Activated T-helper 1 cell treated with anti-CD3 and anti-CD28 coated beads, Interleukin-2, amount 50 U/mL, for 16 hours (primary cell): ENCODE measurements around the gene OR11A1.

Experiments used
- DNase-seq, 2 donors: peaks; one replicate each; pipeline ENCODE4 v3.0.0-alpha.2; 2020; ENCODE audit warnings: low read depth in 1 of 2, low spot score in 1 of 2

The OR11A1 gene, protein sequence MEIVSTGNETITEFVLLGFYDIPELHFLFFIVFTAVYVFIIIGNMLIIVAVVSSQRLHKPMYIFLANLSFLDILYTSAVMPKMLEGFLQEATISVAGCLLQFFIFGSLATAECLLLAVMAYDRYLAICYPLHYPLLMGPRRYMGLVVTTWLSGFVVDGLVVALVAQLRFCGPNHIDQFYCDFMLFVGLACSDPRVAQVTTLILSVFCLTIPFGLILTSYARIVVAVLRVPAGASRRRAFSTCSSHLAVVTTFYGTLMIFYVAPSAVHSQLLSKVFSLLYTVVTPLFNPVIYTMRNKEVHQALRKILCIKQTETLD

DNA sequence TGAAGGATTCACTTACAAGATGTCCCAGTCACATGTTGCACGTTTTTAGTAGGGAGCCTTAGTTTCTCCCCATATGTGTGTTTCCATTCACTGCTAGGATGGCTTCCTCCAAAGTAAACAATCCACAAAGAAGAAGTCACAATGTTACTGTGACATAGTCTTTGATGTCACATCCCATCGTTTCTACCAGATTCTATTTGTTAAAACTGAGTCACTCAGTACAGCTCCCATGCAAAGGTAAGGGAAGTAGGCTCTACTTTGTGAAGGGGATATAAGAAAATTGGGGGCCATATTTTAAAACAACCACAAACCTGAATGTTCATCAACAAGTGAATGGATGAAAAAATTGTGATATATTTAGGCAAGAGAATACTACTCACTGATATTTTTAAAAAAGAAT is at the start of gene OR11A1, which contains the start of gene OR2H1:
Gene OR11A1 (minus strand): TSS at position 101 of the 400 bp plus-strand sequence. CDS start 29,430 bp downstream, outside the sequence.
Gene OR2H1 (plus strand): TSS at position 185 of the 400 bp plus-strand sequence. CDS start 4,615 bp downstream, outside the sequence.
- DNase-seq: no peak

DNA sequence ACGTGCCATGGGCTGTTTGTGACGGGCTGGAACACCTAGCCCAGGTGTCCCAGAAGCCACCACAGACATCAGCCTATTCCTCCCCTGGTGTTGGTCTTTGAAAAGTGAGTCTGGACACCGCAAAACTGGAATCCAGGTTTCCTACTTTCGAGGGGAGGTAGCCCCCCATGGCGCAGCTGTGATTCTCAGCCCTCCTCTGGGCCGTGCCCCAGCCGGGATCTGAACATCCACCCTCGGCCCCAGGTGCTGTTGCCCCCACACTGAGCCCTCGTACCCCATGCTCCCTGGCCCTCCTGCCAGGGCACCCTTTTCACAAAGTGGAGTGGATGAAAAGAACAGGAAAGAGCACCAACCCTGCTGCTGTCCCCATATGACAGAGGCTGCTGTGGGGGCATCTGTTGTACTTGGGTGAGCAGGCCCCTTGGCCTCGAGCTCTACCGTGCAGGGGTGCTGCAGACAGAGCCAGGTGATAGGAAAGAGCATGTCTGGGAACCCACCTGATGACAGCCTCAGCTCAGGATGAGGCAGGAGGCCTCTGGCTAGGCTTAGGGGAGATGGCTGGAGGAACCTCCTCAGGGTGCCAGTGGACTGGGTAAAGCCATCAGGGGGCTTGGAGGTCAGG is 49.7 kb upstream of the OR11A1 start:
- DNase-seq: no peak

DNA sequence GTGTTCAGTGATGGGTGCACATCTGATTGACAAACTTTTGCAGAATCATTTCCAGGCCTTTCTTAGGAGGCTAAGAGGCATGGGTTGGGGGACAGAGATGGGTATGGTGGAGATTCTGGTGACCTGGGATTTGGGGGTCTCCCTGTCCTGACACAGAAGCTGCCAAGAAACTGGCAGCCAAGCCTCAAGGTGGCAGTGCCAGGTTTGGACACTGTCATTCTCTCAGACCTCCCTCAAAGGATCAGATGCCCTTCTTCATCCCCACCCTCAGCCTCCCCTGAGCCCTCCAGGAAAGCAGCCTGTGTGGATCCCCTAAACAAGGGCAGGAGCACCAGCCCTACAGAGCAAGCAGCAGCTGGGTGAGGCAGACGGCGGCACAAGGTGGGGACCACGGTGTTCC is 48.9 kb upstream of the OR11A1 start:
- no peak for DNase-seq

DNA sequence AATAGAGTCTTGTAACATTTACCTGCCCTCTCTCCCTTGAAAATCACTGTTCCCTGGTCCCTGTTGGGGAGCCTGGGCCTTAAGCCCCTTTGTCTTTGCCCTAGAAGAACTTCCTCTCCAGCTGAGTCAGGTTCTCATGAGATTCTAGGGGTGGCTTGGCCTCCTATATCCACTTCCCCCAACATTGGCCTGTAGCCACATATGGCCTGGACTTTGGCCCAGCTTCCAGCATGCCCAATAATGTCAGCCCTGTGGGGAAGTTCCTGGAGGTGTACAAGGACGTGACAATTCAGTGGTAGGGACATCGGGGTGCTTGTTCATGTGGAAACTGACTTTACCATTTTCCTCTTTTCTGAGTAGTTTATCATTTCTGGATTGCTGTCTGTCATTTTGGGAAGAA is 48.1 kb upstream of the OR11A1 start:
- no peak for DNase-seq

DNA sequence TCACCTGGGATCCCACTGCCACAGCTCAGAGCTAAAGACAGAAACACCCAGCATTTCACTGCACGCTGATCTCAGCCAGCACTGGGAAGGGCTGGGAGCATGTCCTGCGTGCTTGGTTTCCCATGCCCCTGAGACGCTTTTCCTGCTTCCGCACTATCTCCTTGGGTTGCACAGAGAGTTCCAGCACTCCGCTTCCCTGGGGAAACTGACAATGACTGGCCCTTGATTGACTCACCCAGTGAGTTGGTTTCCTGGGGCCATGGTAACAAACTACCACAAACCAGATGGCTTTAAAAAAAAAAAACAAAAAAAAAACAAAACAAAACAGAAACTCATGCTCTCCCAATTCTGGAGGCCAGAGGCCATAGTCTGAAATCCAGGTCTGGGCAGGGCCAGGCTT is 45.7 kb upstream of the OR11A1 start:
- DNase-seq: no peak

DNA sequence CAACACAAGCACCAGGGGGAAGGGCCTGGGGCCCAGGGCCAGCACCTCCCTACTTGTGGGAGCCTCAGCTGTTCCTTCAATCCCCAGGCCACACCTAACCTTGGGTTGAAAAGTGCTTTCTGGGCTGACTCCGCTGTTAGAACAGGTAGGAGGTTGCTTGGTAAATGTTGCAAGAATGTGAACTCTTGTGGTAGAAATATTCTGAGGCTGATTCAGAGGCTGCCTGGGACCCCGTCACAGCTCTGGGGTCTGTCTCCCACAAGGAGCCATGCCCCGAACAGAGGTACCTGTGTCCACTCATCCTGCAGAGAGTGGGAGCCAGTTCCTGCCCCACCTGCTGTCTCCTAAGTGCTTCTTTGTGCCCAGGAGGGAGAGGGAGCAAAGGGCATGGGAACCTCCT is 45.3 kb upstream of the OR11A1 start:
- DNase-seq: no peak

DNA sequence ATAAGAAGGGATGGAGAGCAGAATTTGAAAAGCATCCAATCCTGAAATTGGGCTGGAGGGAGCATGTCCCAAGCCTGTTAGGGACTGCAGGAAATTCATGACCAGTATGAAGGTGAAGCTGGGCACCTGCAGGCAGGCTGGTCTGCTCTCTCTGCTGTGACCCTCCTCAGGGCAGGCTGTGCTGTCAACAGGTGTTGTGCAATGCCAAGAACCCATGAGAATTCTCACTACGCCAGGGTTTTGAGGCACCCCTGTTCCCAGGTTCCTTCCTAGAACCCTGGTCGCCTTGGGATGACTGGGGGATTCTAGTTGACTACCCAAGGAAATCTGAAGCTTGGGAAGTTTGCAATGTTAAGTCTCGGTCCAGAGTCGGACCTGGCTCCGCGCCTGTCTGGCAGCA is 44.2 kb upstream of the OR11A1 start:
- no peak for DNase-seq

DNA sequence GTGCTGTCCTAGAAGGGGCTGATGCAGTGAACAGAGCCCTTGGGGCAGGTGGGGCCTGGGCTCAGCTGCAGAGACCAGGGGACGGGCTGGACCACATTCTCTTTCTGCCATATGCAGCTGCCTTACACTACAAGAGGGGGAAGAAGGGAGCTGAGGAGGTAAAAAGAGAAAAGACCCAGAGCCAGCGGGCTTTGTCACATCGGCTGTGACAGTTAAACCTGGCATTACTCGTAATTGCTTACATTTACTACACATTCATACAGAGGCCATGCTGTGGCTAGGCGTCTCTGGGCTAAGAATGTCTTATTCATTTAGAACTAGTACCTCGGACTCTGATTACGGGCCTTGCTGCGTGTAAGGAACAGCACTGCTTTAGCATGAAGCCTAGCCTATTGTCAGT is 43.7 kb upstream of the OR11A1 start:
- DNase-seq: no peak

DNA sequence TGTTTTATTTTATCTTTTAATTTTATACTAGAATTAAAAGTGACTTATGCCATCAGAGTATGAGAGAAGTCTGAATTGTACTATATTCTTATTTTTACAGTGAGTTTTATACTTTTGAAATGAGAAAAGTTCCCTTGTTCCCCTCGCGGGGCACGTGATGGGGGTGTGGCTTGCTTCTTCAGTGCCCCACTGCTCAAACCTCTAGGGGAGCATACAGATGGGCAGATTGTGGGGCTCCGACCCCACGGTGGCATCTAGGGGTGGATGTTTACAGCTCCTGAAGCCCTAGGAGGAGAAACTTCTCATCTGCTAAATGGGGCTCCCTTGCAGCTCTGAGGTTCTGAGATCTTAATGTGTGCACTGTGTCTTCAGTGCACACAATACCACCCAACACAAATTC is 42.8 kb upstream of the OR11A1 start:
- DNase-seq: no peak

DNA sequence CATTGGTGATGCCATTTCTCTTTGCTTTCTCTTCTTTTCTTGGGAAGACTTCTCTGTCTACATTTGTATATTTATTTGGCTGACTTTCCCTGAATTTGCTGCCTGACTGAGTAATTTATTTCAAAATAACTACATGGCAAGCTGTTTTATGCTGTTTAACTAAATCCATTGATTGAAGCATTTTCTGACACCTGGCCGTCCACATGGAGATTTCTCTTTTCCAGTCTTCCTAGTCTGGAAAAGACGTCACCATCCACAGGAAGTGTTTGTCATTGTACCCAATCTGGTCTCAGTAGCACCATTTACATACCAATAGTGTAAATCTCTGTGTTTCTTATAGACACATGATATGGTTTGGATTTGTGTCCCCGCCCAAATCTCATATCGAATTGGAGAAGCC is 40.1 kb upstream of the OR11A1 start:
- no peak for DNase-seq

DNA sequence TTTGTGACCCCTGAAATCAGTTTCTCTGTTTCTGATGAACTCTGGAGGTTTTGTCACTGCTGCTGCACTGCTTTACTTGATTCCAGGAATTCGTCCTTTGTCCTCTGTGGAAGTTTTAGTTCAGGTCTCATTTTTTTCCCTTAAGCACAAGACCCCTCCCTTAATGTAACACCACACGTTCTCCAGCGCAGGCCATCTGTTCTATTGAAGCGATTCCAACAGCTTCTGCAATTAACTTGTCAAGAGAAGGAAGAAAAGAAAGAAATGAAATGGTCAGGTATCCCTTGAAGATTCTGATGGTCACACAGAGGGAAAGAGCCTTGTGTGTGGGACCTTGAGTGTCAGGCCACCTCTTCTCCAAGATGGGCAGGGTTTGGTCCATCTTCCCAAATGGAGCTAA is 38.7 kb upstream of the OR11A1 start:
- DNase-seq: no peak

DNA sequence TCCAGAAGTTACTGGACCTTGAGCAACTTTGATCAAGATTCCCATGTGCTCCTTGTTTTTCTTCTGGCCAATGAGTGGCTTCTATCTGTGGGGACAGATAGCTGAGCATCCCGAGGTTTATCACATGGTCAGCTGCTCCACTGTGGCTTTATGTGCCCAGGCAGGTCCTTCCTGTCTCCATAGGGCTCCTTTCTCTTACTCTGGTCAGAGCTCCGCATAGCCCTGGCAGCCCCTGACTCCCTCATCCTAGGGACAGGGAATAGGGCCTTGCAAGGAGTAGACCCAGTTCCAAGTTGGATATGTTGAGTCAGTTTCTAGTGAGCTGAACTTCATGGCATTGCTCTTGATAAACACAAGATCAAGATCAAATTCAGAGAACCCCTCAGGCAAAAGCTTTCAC is 37.3 kb upstream of the OR11A1 start:
- DNase-seq: no peak

DNA sequence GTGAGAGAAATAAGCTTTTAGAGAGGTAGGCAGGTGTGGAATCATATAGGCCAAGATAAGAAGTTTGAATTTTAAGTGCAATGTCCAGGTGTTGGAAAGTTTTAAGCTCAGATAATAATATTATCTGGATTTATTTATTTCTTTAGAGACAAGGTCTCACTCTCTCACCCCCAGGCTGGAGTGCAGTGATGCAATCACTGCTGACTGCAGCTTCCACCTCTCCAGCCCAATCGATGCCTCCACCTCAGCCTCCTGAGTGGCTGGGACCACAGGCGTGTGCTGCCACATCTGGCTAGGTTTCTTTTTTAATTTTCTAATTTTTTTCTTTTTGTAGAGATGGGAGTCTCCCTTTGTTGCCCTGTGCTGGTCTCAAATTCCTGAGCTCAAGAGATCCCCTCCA is 36.4 kb upstream of the OR11A1 start:
- DNase-seq: no peak

DNA sequence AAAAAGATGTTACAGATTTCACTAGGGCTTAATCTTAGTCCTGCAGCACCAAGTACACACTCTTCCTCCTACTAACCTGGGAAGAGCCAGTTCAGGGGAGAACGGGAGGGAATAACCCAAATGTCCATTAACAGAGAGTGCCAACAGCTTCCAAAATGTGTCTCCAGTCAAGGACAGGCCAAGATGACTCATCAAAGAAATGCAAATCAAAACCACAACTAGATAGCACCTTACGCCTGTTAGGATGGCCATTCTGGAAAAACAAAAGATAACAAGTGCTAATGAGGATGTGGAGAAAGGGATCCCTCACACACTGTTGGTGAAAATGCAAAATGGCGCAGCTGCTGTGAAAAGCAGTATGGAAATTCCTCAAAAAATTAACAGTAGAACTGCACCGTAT is 34.7 kb upstream of the OR11A1 start:
- no peak for DNase-seq

DNA sequence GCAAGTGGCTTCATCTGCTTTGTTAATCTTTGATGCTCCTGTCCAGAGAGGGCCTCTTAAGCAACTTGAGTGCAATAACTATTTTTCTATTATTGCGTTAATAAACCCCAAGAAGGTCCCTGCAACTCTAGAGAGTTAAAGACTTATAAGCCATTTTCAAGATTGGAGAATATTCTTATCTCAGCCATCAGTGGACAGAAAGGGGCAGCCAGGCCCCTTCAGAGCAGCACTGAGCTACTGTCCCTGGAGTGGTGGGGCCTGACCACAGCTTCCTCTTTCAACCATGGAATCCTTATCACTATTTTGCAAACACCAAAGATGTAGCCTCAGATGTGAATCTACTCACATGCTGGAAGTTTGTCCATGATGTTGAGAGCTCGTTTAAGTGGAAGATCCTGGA is 33.7 kb upstream of the OR11A1 start:
- no peak for DNase-seq

DNA sequence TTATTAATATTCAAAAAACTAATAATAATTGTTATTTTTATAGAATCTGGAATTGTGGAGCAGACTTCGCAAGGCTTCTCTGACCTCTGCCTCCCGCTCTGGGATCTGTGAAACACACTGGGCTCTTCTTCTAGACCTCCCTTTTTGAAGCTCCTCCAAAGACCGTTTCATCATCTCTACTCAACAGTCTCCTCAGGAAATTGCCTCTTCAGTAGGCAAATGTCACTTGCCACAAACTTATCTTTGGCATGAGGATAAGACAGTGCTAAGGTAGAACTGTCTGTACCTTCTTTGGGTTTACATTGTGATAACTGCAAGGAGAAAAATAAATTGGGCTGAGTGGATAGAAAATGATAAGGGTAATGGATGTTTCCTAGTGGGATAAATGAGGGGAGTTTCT is 33.2 kb upstream of the OR11A1 start:
- DNase-seq: no peak

DNA sequence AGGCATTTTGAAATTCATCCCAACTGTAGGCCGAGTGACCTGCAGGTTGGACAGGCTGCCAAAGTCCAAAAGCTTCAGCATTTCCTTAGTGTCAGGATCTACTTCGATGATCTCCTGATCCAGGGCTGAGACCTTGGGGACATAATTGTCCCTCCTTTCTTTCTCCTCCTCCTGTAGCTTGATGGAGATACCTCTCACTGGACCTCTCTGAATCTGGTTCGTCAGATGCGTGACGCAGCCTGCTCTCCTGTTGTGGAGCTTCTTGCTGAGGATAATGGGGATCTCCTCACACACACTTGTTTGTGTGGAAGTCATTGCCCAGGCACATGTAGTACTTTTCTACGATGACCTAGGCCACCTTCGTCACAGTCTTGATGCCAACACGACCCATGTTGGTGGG is 32.4 kb upstream of the OR11A1 start:
- no peak for DNase-seq

DNA sequence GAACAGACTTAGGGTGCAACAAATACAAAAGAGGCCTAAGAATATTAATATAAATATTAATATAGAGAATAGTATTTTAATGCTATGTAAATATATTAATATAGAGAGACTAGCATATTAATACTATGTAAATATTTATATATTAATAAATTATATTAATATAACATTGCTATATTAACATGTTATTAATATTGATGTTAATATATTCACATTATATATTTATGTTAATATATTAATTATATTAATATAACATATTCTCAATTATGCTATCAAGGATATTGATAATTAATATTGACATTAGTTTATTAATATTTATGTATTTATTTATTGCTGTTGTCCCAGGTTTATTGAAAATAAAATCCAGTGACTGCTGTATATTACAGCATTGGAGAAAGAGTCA is 32.0 kb upstream of the OR11A1 start:
- no peak for DNase-seq

DNA sequence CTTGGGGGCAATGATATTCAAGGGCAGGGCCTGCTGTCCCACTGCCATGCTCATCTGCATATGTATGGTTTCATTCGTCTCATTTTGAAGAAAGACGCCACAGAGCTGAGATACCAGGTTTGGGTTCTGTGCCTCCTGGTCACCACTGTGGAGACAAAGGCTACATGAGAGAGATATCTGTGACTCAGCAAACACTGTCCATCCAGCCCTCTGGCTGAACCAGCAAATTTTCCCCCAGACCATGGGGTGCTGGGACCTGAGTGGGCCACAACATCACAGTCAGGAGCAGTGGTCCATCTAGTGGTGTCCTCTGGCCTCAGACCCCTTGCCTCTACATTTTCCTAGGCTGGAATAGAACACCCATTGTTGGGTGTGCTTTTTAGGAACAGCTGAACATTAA is 30.8 kb upstream of the OR11A1 start, which contains the start of gene MAS1L:
Gene MAS1L (minus strand): TSS at position 297 of the 400 bp plus-strand sequence. CDS start 54 bp downstream, at position 243.
- DNase-seq: no peak

DNA sequence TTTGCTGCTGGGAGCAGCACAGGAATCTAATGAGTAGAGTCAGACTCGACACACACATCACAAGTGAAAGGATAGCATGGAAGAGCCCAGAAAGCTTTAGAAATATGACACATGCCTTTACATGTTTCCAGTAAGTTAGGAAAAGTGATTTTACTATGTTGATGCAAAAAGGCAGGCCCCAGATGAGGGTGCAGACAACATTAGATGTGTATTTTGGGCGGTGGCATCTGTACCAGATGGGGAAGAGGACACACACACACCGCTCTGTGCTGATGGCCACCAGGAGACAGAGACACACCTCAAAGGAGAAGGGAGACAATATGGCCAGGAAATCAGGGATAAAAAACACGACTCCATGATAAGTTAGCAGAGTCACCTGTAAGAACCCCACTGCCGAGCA is 30.3 kb upstream of the OR11A1 start:
- no peak for DNase-seq

DNA sequence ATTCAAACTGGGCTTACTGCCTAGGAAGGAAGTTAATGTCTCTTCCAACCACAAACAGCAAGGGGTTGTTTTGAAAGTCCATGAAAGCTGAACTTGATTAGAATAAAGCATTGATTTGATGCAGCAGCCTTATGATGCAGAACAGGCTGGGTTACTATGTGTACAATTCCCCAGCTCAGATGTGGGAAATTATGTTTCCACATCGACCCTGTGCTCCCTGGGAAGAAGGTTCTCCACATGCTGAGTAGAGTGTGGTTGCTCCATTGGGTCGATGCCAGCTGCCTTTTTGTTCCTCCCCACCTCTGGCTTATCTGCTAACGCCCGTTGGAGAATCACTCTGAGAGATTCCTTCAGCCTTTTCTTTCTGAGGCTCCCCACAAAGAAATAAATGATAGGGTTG is 29.7 kb upstream of the OR11A1 start:
- DNase-seq: no peak

DNA sequence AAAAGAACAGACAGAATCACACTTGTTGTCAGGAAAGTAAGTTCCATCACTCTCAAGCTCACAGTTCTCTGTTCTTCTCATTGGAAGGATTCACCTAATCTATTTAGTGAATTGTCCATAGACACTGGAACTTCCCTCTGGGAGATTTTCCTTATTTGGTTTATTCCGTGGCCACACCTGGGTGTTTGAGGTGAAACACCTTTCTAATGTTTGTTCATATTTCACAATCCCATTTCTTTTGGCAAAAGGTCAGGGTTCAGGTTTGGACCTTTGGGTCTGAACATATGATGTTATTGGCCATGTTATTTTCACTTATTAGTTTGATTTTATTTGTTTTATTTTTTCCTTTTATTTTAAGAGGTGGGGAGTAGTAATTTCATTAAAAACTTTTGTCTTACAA is 26.9 kb upstream of the OR11A1 start:
- no peak for DNase-seq

DNA sequence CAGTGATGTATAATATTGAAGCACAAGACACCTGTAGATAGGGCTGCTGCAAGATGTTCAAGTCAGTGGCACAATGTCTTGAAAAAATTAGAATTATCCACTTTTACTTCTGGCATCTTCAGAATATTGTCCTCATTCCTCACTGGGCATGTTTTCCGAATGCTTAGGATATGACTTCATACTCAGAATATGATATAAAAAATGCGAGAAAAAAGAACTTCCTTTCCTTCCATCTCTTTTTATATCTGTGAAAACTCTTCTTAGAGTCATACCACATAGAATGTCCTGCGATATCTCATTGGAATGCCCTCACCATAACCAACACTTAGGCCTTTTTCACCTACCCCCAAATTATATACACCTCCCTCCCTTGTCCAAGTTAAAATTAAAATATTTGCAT is 26.3 kb upstream of the OR11A1 start:
- DNase-seq: no peak
